SU-DHL-6 (cell line): ENCODE results near the gene FTMT.

ENCODE experiments used
- H2AFZ ChIP-seq: fragments of 200-600 bp; sonication (generic); 2 replicates; pipeline ENCODE4 v1.6.1; 2014; ENCODE audit warnings: low read depth, mild to moderate bottlenecking, moderate library complexity, mixed read lengths, antibody characterized with exemption, low read length; ENCODE audit not compliant: severe bottlenecking
- H3F3A ChIP-seq: fragments of 200-600 bp; shearing (Covaris generic); 2 replicates; pipeline ENCODE4 v1.6.0; 2016; ENCODE audit warnings: antibody characterized with exemption, mild to moderate bottlenecking; ENCODE audit not compliant: insufficient read depth
- H3K27ac ChIP-seq: fragments of 200-600 bp; sonication (generic); 2 replicates; pipeline ENCODE4 v1.5.1; 2016; ENCODE audit warnings: low read depth, mild to moderate bottlenecking, low read length, moderate library complexity, mixed read lengths
- H3K27me3 ChIP-seq: fragments of 200-600 bp; sonication (generic), shearing (Covaris generic); 2 replicates; pipeline ENCODE4 v1.6.0; 2014; ENCODE audit warnings: mild to moderate bottlenecking, low read length
- H3K36me3 ChIP-seq: fragments of 200-600 bp; sonication (generic); 2 replicates; pipeline ENCODE4 v1.6.1; 2014; ENCODE audit warnings: mild to moderate bottlenecking, low read length, mixed read lengths
- H3K4me2 ChIP-seq: fragments of 300-600, 200-600 bp; shearing (Covaris generic), sonication (generic); 2 replicates; pipeline ENCODE4 v1.6.0; 2014; ENCODE audit warnings: low read length, low read depth, mild to moderate bottlenecking; ENCODE audit not compliant: poor library complexity, severe bottlenecking
- H3K4me3 ChIP-seq: fragments of 200-600 bp; sonication (generic); 2 replicates; pipeline ENCODE4 v1.5.1; 2014; ENCODE audit warnings: antibody characterized with exemption, low read length, mild to moderate bottlenecking, mixed read lengths; ENCODE audit not compliant: insufficient read depth, poor library complexity, severe bottlenecking
- H3K79me2 ChIP-seq: fragments of 200-600 bp; sonication (generic); 2 replicates; pipeline ENCODE4 v1.6.1; 2014; ENCODE audit warnings: mild to moderate bottlenecking, low read length, moderate library complexity; ENCODE audit not compliant: insufficient read depth
- H3K9ac ChIP-seq: fragments of 200-600 bp; sonication (generic); 2 replicates; pipeline ENCODE4 v1.7.0; 2014; ENCODE audit warnings: mild to moderate bottlenecking, low read length
- H3K9me2 ChIP-seq: fragments of 200-600 bp; sonication (generic); replicated peaks from 2 replicates; pipeline ENCODE4 v1.6.1; 2014; ENCODE audit warnings: low read length; ENCODE audit not compliant: insufficient read depth
- H3K9me3 ChIP-seq: fragments of 200-600 bp; sonication (generic); 2 replicates; pipeline ENCODE4 v1.6.1; 2014; ENCODE audit warnings: low read length, mixed read lengths; ENCODE audit not compliant: insufficient read depth
- H4K20me1 ChIP-seq: fragments of 200-600 bp; sonication (generic); 2 replicates; pipeline ENCODE4 v1.6.1; 2014; ENCODE audit warnings: low read depth, mild to moderate bottlenecking, antibody characterized with exemption, low read length, moderate library complexity, mixed read lengths
- CTCF ChIP-seq: fragments of 200-600 bp; sonication (generic); IDR thresholded peaks from one replicate; pipeline ENCODE4 v1.5.1; 2017; ENCODE audit warnings: antibody characterized with exemption, mild to moderate bottlenecking, low read length, moderate library complexity; ENCODE audit not compliant: insufficient read depth, poor library complexity, severe bottlenecking
- EZH2phosphoT487 ChIP-seq: fragments of 200-600 bp; sonication (generic), shearing (Covaris generic); conservative IDR thresholded peaks from 2 replicates; pipeline ENCODE4 v1.6.1; 2018; ENCODE audit warnings: mild to moderate bottlenecking, antibody characterized with exemption, low read length, moderate library complexity, mixed read lengths

The FTMT gene

DNA sequence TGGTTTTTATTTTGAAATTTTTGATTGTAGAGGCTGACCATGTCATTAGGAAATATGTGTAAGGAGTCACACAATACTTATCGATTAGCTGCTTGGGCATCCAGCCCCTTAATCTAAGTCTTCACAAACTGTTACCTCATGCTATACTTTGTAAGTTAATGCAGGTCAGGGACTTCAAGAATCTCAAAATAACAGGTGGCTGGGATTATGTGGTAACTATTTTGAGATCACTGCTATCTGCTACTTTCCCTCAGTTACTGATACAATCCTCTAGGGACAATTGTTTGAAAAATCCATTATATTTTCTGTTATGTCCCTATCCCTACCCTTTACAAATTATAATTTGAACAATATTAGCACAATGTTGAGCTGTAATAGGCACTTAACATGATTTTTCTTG lies 21.7 kb downstream of the FTMT start:
- Histone ChIP-seq H3K79me2 (no peaks in the 10 kb centered on the region), H3K27ac (no peak overlapping the region), H3K36me3 (no peaks in the 10 kb centered on the region), H3K4me2 (no peak overlapping the region), H2AFZ (no peak overlapping the region), H3K9me2 (no peaks in the 10 kb centered on the region), H3F3A (no peaks in the 10 kb centered on the region), H3K27me3 (no peaks in the 10 kb centered on the region), H3K9ac (no peak overlapping the region), H3K9me3 (no peaks in the 10 kb centered on the region), H3K4me3 (no peak overlapping the region), H4K20me1 (no peaks in the 10 kb centered on the region)
- no peak for TF ChIP-seq EZH2phosphoT487
- TF ChIP-seq CTCF = no peak

DNA sequence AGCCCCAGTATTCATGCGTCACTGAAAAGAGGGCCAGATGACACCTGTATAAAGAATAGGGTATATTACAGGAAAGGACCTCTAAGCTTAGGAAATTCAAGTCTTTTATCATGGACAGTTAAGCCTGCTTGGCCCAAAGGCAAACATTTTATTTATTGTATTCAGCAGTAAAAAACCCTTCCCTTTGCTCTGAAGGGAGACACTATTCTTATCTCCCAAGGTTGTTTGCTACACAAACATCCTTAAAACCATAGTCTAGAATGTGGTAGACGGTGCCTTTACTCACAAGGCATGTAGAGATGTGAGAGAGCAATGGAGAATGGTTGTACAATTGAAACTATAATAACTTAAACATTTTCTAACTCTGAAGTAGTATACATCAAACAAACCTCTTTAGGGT lies 33.9 kb downstream of the FTMT start:
- Histone ChIP-seq H4K20me1 (no peaks in the 10 kb centered on the region), H3K9me2 (no peaks in the 10 kb centered on the region), H3K27me3 (no peaks in the 10 kb centered on the region), H3K9ac (no peak overlapping the region), H3F3A (no peaks in the 10 kb centered on the region), H2AFZ (no peak overlapping the region), H3K27ac (no peak overlapping the region), H3K4me3 (no peak overlapping the region), H3K4me2 (no peak overlapping the region), H3K9me3 (no peaks in the 10 kb centered on the region), H3K79me2 (no peaks in the 10 kb centered on the region), H3K36me3 (no peaks in the 10 kb centered on the region)
- TF ChIP-seq CTCF (no peak), EZH2phosphoT487 (no peak)

GRCh38 chr5:121887727-121888126 lies 36.0 kb downstream of the FTMT start:
- Histone ChIP-seq H3K27ac (no peak overlapping the region), H3K9me3 (no peaks in the 10 kb centered on the region), H2AFZ (no peak overlapping the region), H3K27me3 (no peaks in the 10 kb centered on the region), H3K36me3 (no peaks in the 10 kb centered on the region), H3F3A (no peaks in the 10 kb centered on the region), H3K79me2 (no peaks in the 10 kb centered on the region), H4K20me1 (no peaks in the 10 kb centered on the region), H3K9ac (no peak overlapping the region), H3K4me2 (no peak overlapping the region), H3K4me3 (no peak overlapping the region), H3K9me2 (no peaks in the 10 kb centered on the region)
- no peak for TF ChIP-seq CTCF
- TF ChIP-seq EZH2phosphoT487 = no peak
